H9 (cell line): ENCODE results near the gene GRIN3B. TPM values are rescaled to one million over a fixed set of nuclear protein-coding genes. Genes with fewer than 3 reads are reported as not detected.

Experiments
- DNase-seq: peaks from one replicate; pipeline ENCODE4 v3.0.0-alpha.2; 2017
- H2AFZ ChIP-seq: one replicate; pipeline ENCODE4 v1.6.1; 2013; ENCODE audit warnings: mild to moderate bottlenecking, low read length, control low read depth, moderate library complexity
- H2AK5ac ChIP-seq: 2 replicates; pipeline ENCODE4 v1.6.1; 2013; ENCODE audit warnings: low read length, control low read depth, mixed read lengths; ENCODE audit not compliant: insufficient read length
- H2BK120ac ChIP-seq: one replicate; pipeline ENCODE4 v1.6.1; 2013; ENCODE audit warnings: low read depth, mild to moderate bottlenecking, low read length, control low read depth, inconsistent platforms; ENCODE audit not compliant: poor library complexity, severe bottlenecking
- H2BK12ac ChIP-seq: 2 replicates; pipeline ENCODE4 v1.6.1; 2013; ENCODE audit warnings: low read length, control low read depth, mixed read lengths, low read depth; ENCODE audit not compliant: insufficient read length
- H2BK15ac ChIP-seq: 2 replicates; pipeline ENCODE4 v1.6.1; 2013; ENCODE audit warnings: low read depth, low read length, control low read depth
- H2BK20ac ChIP-seq: one replicate; pipeline ENCODE4 v1.6.1; 2013; ENCODE audit warnings: low read depth, mild to moderate bottlenecking, low read length, control low read depth, inconsistent platforms; ENCODE audit not compliant: poor library complexity, severe bottlenecking
- H2BK5ac ChIP-seq: 2 replicates; pipeline ENCODE4 v1.6.1; 2013; ENCODE audit warnings: low read length, control low read depth, mixed read lengths; ENCODE audit not compliant: insufficient read length
- H3K14ac ChIP-seq: 2 replicates; pipeline ENCODE4 v1.6.1; 2013; ENCODE audit warnings: low read length, control low read depth; ENCODE audit not compliant: insufficient read depth
- H3K18ac ChIP-seq: 2 replicates; pipeline ENCODE4 v1.6.1; 2013; ENCODE audit warnings: low read depth, mild to moderate bottlenecking, mixed read lengths, low read length, control low read depth; ENCODE audit not compliant: insufficient read length
- H3K23ac ChIP-seq: 2 replicates; pipeline ENCODE4 v1.6.1; 2013; ENCODE audit warnings: low read length, control low read depth, mixed read lengths, low read depth; ENCODE audit not compliant: insufficient read length
- H3K23me2 ChIP-seq: 2 replicates; pipeline ENCODE4 v1.6.1; 2013; ENCODE audit warnings: low read depth, mild to moderate bottlenecking, mixed read lengths, low read length, control low read depth; ENCODE audit not compliant: insufficient read length, poor library complexity, severe bottlenecking
- H3K27ac ChIP-seq: 2 replicates; pipeline ENCODE4 v1.5.1; 2013; ENCODE audit warnings: low read length, control low read depth, mixed read lengths, low read depth; ENCODE audit not compliant: insufficient read length
- H3K27me3 ChIP-seq: 2 replicates; pipeline ENCODE4 v1.6.1; 2013; ENCODE audit warnings: low read length, control low read depth, inconsistent platforms; ENCODE audit not compliant: insufficient read depth
- H3K4ac ChIP-seq: 2 replicates; pipeline ENCODE4 v1.6.1; 2013; ENCODE audit warnings: low read depth, mild to moderate bottlenecking, control low read depth, inconsistent platforms, low read length, moderate library complexity
- H3K4me1 ChIP-seq: 2 replicates; pipeline ENCODE4 v1.6.1; 2013; ENCODE audit warnings: low read length, control low read depth, inconsistent platforms; ENCODE audit not compliant: insufficient read depth
- H3K4me2 ChIP-seq: 2 replicates; pipeline ENCODE4 v1.6.1; 2013; ENCODE audit warnings: low read length, control low read depth, mixed read lengths; ENCODE audit not compliant: insufficient read length, insufficient read depth
- H3K56ac ChIP-seq: 2 replicates; pipeline ENCODE4 v1.6.1; 2013; ENCODE audit warnings: low read depth, mild to moderate bottlenecking, mixed read lengths, low read length, control low read depth; ENCODE audit not compliant: insufficient read length
- H3K79me1 ChIP-seq: 2 replicates; pipeline ENCODE4 v1.6.1; 2013; ENCODE audit warnings: low read depth, mild to moderate bottlenecking, moderate library complexity, low read length, control low read depth, inconsistent platforms; ENCODE audit not compliant: insufficient read depth, poor library complexity, severe bottlenecking
- H3K79me2 ChIP-seq: 2 replicates; pipeline ENCODE4 v1.6.1; 2013; ENCODE audit warnings: low read length, control low read depth, inconsistent platforms; ENCODE audit not compliant: insufficient read depth
- H3K9ac ChIP-seq: 2 replicates; pipeline ENCODE4 v1.6.1; 2013; ENCODE audit warnings: low read length, control low read depth, mixed read lengths; ENCODE audit not compliant: insufficient read length; ENCODE audit errors: extremely low read depth
- H3K9me3 ChIP-seq: one replicate; pipeline ENCODE4 v1.6.1; 2013; ENCODE audit warnings: low read depth, low read length, inconsistent platforms; ENCODE audit not compliant: control insufficient read depth
- H3T11ph ChIP-seq: one replicate; pipeline ENCODE4 v1.6.1; 2013; ENCODE audit warnings: mild to moderate bottlenecking, low read length, control low read depth, inconsistent platforms
- H4K20me1 ChIP-seq: one replicate; pipeline ENCODE4 v1.6.1; 2013; ENCODE audit not compliant: control insufficient read depth, insufficient read length, insufficient read depth
- H4K5ac ChIP-seq: 2 replicates; pipeline ENCODE4 v1.6.1; 2013; ENCODE audit warnings: low read depth, mild to moderate bottlenecking, mixed read lengths, low read length, control low read depth; ENCODE audit not compliant: insufficient read length
- H4K8ac ChIP-seq: replicated peaks from 2 replicates; pipeline ENCODE4 v1.6.1; 2013; ENCODE audit warnings: low read length, control low read depth, mixed read lengths, low read depth; ENCODE audit not compliant: insufficient read length
- H4K91ac ChIP-seq: 2 replicates; pipeline ENCODE4 v1.6.1; 2013; ENCODE audit warnings: low read depth, mild to moderate bottlenecking, moderate library complexity, mixed read lengths, low read length, control low read depth; ENCODE audit not compliant: insufficient read length
- H3K27ac Mint-ChIP-seq, 3 experiments: 2 replicates in 2 of 3; 3 replicates in 1 of 3; pipeline ENCODE4 v1.8.0; 2020 to 2021; ENCODE audit warnings: mixed read lengths in 3 of 3, mild to moderate bottlenecking in 1 of 3, moderate library complexity in 1 of 3
- H3K27me3 Mint-ChIP-seq: 2 replicates; pipeline ENCODE4 v1.8.0; 2021; ENCODE audit warnings: low read depth, mild to moderate bottlenecking, moderate library complexity, mixed read lengths
- H3K36me3 Mint-ChIP-seq, 3 experiments: 2 replicates in 2 of 3; 3 replicates in 1 of 3; pipeline ENCODE4 v1.8.0; 2020 to 2021; ENCODE audit warnings: low read depth in 3 of 3, mixed read lengths in 3 of 3; ENCODE audit not compliant: insufficient read depth in 1 of 3
- H3K4me1 Mint-ChIP-seq, 2 experiments: 2 replicates each; pipeline ENCODE4 v1.8.0; 2020; ENCODE audit warnings: mixed read lengths in 2 of 2
- H3K4me3 Mint-ChIP-seq, 2 experiments: 2 replicates in 1 of 2; 3 replicates in 1 of 2; pipeline ENCODE4 v1.8.0; 2020 to 2021; ENCODE audit warnings: mild to moderate bottlenecking in 2 of 2, mixed read lengths in 2 of 2, moderate library complexity in 1 of 2
- H3K9me3 Mint-ChIP-seq, 2 experiments: 2 replicates in 1 of 2; 3 replicates in 1 of 2; pipeline ENCODE4 v1.8.0; 2020; ENCODE audit warnings: mild to moderate bottlenecking in 2 of 2, mixed read lengths in 2 of 2, moderate library complexity in 1 of 2
- CTCF ChIP-seq: fragments of 200-600 bp; sonication (generic); conservative IDR thresholded peaks from 3 replicates; pipeline ENCODE4 v1.8.0; 2021; ENCODE audit warnings: antibody characterized with exemption, mild to moderate bottlenecking
- WGBS: extraction: QIAGEN DNeasy Blood & Tissue Kit; methylation state at CpG from one replicate; pipeline ENCODE4 v1.1.7; 2013; ENCODE audit warnings: missing lambda C conversion rate, low lambda C conversion rate, mixed read lengths; ENCODE audit not compliant: insufficient read length; ENCODE audit errors: extremely low coverage; 5-methylcytosine and 5-hydroxymethylcytosine counted together
- total RNA-seq: library from RNA; stranded (reverse); gene quantifications from 2 replicates; pipeline ENCODE4 v1.2.1, GENCODE V29; 2021

GRIN3B gene
- total RNA-seq, 1 experiment from 2014 or later = 1.0 TPM

- H2BK120ac ChIP-seq = no peak overlapping the region
- H3T11ph ChIP-seq = no peak overlapping the region
- peaks cover 5% of the 10 kb centered on the region for H3K79me1 ChIP-seq
- no peaks in the 10 kb centered on the region for H3K9me3 ChIP-seq
- no peak overlapping the region for H3K9ac ChIP-seq
- no peak overlapping the region for H4K8ac ChIP-seq
- no peaks in the 10 kb centered on the region for H3K27me3 ChIP-seq
- no peak overlapping the region for H4K5ac ChIP-seq
- peaks cover 21% of the 10 kb centered on the region; the same call in 1 of the 2 replicates for H3K79me2 ChIP-seq
- Mint-ChIP-seq H3K4me3 (no peak overlapping the region), H3K4me1 (peaks cover 14 to 22% of the 10 kb centered on the region in 2 experiments), H3K27ac (no peak overlapping the region), H3K9me3 (no peaks in the 10 kb centered on the region), H3K36me3 (peaks cover 2 to 16% (median 12%) of the 10 kb centered on the region in 3 experiments; a peak in 5 of 7 replicates), H3K27me3 (no peaks in the 10 kb centered on the region)
- no peak overlapping the region for H3K18ac ChIP-seq
- WGBS = no CpG with 5 or more reads among the region's 10 CpGs
- H3K56ac ChIP-seq = no peak overlapping the region
- H4K20me1 ChIP-seq = no peaks in the 10 kb centered on the region
- H3K4ac ChIP-seq = no peak overlapping the region
- H2BK12ac ChIP-seq = no peak overlapping the region
- no peak overlapping the region for H2BK15ac ChIP-seq
- no peak overlapping the region; the same call in 1 of the 2 replicates for H3K14ac ChIP-seq
- H3K23ac ChIP-seq = no peak overlapping the region
- DNase-seq = no peak
- no peak overlapping the region for H2AK5ac ChIP-seq
- H2AFZ ChIP-seq = no peak overlapping the region
- no peak overlapping the region for H2BK20ac ChIP-seq
- H3K27ac ChIP-seq = no peak overlapping the region
- H3K23me2 ChIP-seq = no peaks in the 10 kb centered on the region
- no peak overlapping the region for H3K4me2 ChIP-seq
- TF ChIP-seq CTCF = no peak
- no peak overlapping the region for H2BK5ac ChIP-seq
- H3K4me1 ChIP-seq = no peaks in the 10 kb centered on the region
- H4K91ac ChIP-seq = no peak overlapping the region
These were observed 13.0 kb downstream of the GRIN3B start for GRCh38 chr19:1013218-1013617.
